ENCODE measurements around the gene VASH2. TPM values are rescaled to one million over a fixed set of nuclear protein-coding genes. Genes with fewer than 3 reads are reported as not detected.

Gene VASH2
- total RNA-seq, 4 donors from 2014 or later: 0.67 to 9.0 (median 1.5) TPM

- Histone ChIP-seq H3K4me1 (no peaks in the 10 kb centered on the region), H3K27me3 (no peaks in the 10 kb centered on the region), H3K9me3 (no peaks in the 10 kb centered on the region), H3K36me3 (no peaks in the 10 kb centered on the region), H3K27ac (no peak overlapping the region), H3K4me3 (no peak overlapping the region)
- no peak for ATAC-seq
- 64 to 79% methylated on average over 5 to 9 of the region's 10 CpGs for WGBS, 2 donors (ENCODE audit: low coverage in 1 of 2)
- TF ChIP-seq EP300 (IDR thresholded peaks at IDR 0.05) (no peak), POLR2AphosphoS5 (IDR thresholded peaks at IDR 0.05) (no peak), POLR2A (IDR thresholded peaks at IDR 0.05) (no peak)
Observed at GRCh38 chr1:212930986-212931678, 19.2 kb upstream of the VASH2 start.

GRCh38 chr1:212933815-212934471 is 16.4 kb upstream of the VASH2 start:
- Histone ChIP-seq H3K9me3 (no peaks in the 10 kb centered on the region), H3K4me3 (no peak overlapping the region), H3K4me1 (no peaks in the 10 kb centered on the region), H3K27ac (no peak overlapping the region), H3K36me3 (no peaks in the 10 kb centered on the region), H3K27me3 (no peaks in the 10 kb centered on the region)
- ATAC-seq: no peak
- 67 to 86% methylated on average over 1 of the region's 1 CpG for WGBS, 2 donors (ENCODE audit: low coverage in 1 of 2)
- TF ChIP-seq POLR2A (IDR thresholded peaks at IDR 0.05) (no peak), EP300 (IDR thresholded peaks at IDR 0.05) (no peak), POLR2AphosphoS5 (IDR thresholded peaks at IDR 0.05) (no peak), CTCF (IDR thresholded peaks at IDR 0.05) (no peak)

- WGBS, 2 donors (ENCODE audit: low coverage in 1 of 2): 92 to 93% methylated on average over 4 to 7 of the region's 7 CpGs
- H3K27ac ChIP-seq: no peak overlapping the region
- H3K36me3 ChIP-seq: no peaks in the 10 kb centered on the region
- H3K4me3 ChIP-seq: no peak overlapping the region
- peaks cover 0 to 10% (median 0%) of the 10 kb centered on the region in 3 donors for H3K9me3 ChIP-seq
- H3K4me1 ChIP-seq: no peaks in the 10 kb centered on the region
- no peak for ATAC-seq
- no peaks in the 10 kb centered on the region for H3K27me3 ChIP-seq
- TF ChIP-seq CTCF (IDR thresholded peaks at IDR 0.05) (no peak), EP300 (IDR thresholded peaks at IDR 0.05) (no peak), POLR2A (IDR thresholded peaks at IDR 0.05) (no peak), POLR2AphosphoS5 (IDR thresholded peaks at IDR 0.05) (no peak)
Observed at GRCh38 chr1:212935387-212935981, 14.9 kb upstream of the VASH2 start.

- Histone ChIP-seq H3K36me3 (no peaks in the 10 kb centered on the region), H3K4me3 (no peak overlapping the region), H3K9me3 (peaks cover 0 to 15% (median 0%) of the 10 kb centered on the region in 3 donors), H3K27me3 (no peaks in the 10 kb centered on the region), H3K27ac (no peak overlapping the region), H3K4me1 (no peaks in the 10 kb centered on the region)
- 67 to 100% methylated on average over 1 to 2 of the region's 3 CpGs for WGBS, 2 donors (ENCODE audit: low coverage in 1 of 2)
- TF ChIP-seq CTCF (IDR thresholded peaks at IDR 0.05) (no peak), EP300 (IDR thresholded peaks at IDR 0.05) (no peak), POLR2A (IDR thresholded peaks at IDR 0.05) (no peak), POLR2AphosphoS5 (IDR thresholded peaks at IDR 0.05) (no peak)
- no peak for ATAC-seq
Observed at GRCh38 chr1:212937034-212937433, 13.3 kb upstream of the VASH2 start.

- no peak overlapping the region for H3K4me3 ChIP-seq
- WGBS, 2 donors (ENCODE audit: low coverage in 1 of 2): 100% methylated on average over 2 to 4 of the region's 6 CpGs
- H3K9me3 ChIP-seq: peaks cover 0 to 15% (median 0%) of the 10 kb centered on the region in 3 donors
- H3K36me3 ChIP-seq: no peaks in the 10 kb centered on the region
- ATAC-seq: no peak
- H3K27me3 ChIP-seq: no peaks in the 10 kb centered on the region
- no peaks in the 10 kb centered on the region for H3K4me1 ChIP-seq
- TF ChIP-seq POLR2AphosphoS5 (IDR thresholded peaks at IDR 0.05) (no peak), CTCF (IDR thresholded peaks at IDR 0.05) (no peak), EP300 (IDR thresholded peaks at IDR 0.05) (no peak), POLR2A (IDR thresholded peaks at IDR 0.05) (no peak)
- H3K27ac ChIP-seq: no peak overlapping the region
Observed at GRCh38 chr1:212938846-212939245, 11.5 kb upstream of the VASH2 start.
